ENCODE measurements around the gene TSPAN11. TPM values are rescaled to one million over a fixed set of nuclear protein-coding genes. Genes with fewer than 3 reads are reported as not detected.

The TSPAN11 gene
- polyA plus RNA-seq, 1 experiment: 0.37 TPM

- no peaks in the 10 kb centered on the region for H3K9me3 ChIP-seq (ENCODE audit: control insufficient read depth, insufficient read depth, low read length)
- no peak for DNase-seq (ENCODE audit: low read depth, low spot score)
- peaks cover 5% of the 10 kb centered on the region for H3K27me3 ChIP-seq (ENCODE audit: control insufficient read depth, insufficient read depth, low read length)
- TF ChIP-seq, protein P1, sequence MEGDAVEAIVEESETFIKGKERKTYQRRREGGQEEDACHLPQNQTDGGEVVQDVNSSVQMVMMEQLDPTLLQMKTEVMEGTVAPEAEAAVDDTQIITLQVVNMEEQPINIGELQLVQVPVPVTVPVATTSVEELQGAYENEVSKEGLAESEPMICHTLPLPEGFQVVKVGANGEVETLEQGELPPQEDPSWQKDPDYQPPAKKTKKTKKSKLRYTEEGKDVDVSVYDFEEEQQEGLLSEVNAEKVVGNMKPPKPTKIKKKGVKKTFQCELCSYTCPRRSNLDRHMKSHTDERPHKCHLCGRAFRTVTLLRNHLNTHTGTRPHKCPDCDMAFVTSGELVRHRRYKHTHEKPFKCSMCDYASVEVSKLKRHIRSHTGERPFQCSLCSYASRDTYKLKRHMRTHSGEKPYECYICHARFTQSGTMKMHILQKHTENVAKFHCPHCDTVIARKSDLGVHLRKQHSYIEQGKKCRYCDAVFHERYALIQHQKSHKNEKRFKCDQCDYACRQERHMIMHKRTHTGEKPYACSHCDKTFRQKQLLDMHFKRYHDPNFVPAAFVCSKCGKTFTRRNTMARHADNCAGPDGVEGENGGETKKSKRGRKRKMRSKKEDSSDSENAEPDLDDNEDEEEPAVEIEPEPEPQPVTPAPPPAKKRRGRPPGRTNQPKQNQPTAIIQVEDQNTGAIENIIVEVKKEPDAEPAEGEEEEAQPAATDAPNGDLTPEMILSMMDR (IDR thresholded peaks at IDR 0.05; ENCODE audit: low read depth, low read length): no peak
- no peak overlapping the region for H3K27ac ChIP-seq (ENCODE audit: low read depth, low read length)
- ChIA-PET CTCF (no interaction called here), POLR2A (no interaction called here)
- no peak overlapping the region for H3K4me3 ChIP-seq (ENCODE audit: low read depth, low read length)
Observed at GRCh38 chr12:30923057-30923456, 3.5 kb upstream of the TSPAN11 start.

GRCh38 chr12:30925607-30926242 is 823 bp upstream of the TSPAN11 start:
- TF ChIP-seq, protein P1 (IDR thresholded peaks at IDR 0.05; ENCODE audit: low read depth, low read length): no peak
- Histone ChIP-seq H3K9me3 (ENCODE audit: control insufficient read depth, insufficient read depth, low read length) (no peaks in the 10 kb centered on the region), H3K4me3 (ENCODE audit: low read depth, low read length) (peak overlapping the region; percentile 50), H3K27me3 (ENCODE audit: control insufficient read depth, insufficient read depth, low read length) (peaks cover 5% of the 10 kb centered on the region), H3K27ac (ENCODE audit: low read depth, low read length) (no peak overlapping the region)
- ChIA-PET POLR2A (no interaction called here), CTCF (interaction anchor here (1.2 kb wide), 1 partner anchor 60 kb away, joined by 5 read pairs; no protein-coding TSS in a partner anchor)
- no peak for DNase-seq (ENCODE audit: low read depth, low spot score)

DNA sequence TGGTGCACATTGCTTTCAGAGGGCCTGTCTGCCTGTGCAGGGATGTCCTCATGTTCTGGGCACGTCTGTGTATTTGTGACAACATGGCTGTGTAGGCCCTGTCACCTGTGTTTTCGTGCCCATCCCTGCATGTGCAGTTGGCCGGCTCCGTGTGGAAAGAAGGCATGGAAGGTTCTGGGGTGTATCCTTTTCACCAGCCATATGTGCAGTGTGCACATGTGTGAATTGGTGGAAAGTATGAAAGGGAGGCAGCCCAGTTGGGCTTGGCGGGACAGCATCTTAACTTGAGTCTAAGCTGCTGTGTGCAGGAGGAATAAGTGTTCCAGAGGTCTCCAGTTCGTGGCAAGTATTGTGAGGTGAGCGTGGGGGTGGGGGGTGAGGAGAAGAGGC is 669 bp downstream of the TSPAN11 start:
- DNase-seq (ENCODE audit: low read depth, low spot score): no peak
- Histone ChIP-seq H3K27me3 (ENCODE audit: control insufficient read depth, insufficient read depth, low read length) (peaks cover 7% of the 10 kb centered on the region), H3K9me3 (ENCODE audit: control insufficient read depth, insufficient read depth, low read length) (no peaks in the 10 kb centered on the region), H3K27ac (ENCODE audit: low read depth, low read length) (no peak overlapping the region), H3K4me3 (ENCODE audit: low read depth, low read length) (no peak overlapping the region; the same call in 1 of the 2 replicates)
- POLR2A ChIA-PET: no interaction called here
- TF ChIP-seq, protein P1 (IDR thresholded peaks at IDR 0.05; ENCODE audit: low read depth, low read length): no peak
- CTCF ChIA-PET: interaction anchor here (0.9 kb wide), 1 partner anchor 75 kb away, joined by 3 read pairs; no protein-coding TSS in a partner anchor

GRCh38 chr12:30928356-30929244 is 2.1 kb downstream of the TSPAN11 start:
- Histone ChIP-seq H3K27ac (ENCODE audit: low read depth, low read length) (no peak overlapping the region), H3K4me3 (ENCODE audit: low read depth, low read length) (no peak overlapping the region), H3K9me3 (ENCODE audit: control insufficient read depth, insufficient read depth, low read length) (no peaks in the 10 kb centered on the region), H3K27me3 (ENCODE audit: control insufficient read depth, insufficient read depth, low read length) (peaks cover 10% of the 10 kb centered on the region)
- TF ChIP-seq, protein P1 (IDR thresholded peaks at IDR 0.05; ENCODE audit: low read depth, low read length): no peak
- ChIA-PET POLR2A (no interaction called here), CTCF (no interaction called here)
- DNase-seq (ENCODE audit: low read depth, low spot score): no peak

DNA sequence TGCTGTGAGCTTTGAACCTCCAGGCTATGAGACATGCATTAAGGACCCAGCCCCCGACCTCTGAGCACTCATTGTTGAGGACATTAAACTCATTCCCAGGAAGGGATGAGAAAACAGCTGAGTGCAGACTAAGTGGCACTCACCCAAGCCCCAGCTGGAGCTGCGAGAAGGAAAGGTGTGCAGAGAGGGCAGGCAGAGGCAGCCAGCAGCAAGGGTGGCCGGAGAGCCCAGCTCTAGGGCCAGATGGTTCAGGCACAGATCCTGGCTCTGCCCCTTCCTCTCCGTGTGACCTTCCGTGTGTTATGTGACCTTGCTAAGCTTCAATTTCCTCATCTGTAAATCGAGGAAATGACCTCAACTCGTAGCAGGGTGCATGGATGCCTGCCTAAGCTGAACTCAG is 3.7 kb downstream of the TSPAN11 start:
- ChIA-PET POLR2A (no interaction called here), CTCF (no interaction called here)
- H3K4me3 ChIP-seq (ENCODE audit: low read depth, low read length): no peak overlapping the region
- no peaks in the 10 kb centered on the region for H3K9me3 ChIP-seq (ENCODE audit: control insufficient read depth, insufficient read depth, low read length)
- TF ChIP-seq, protein P1 (IDR thresholded peaks at IDR 0.05; ENCODE audit: low read depth, low read length): no peak
- H3K27ac ChIP-seq (ENCODE audit: low read depth, low read length): no peak overlapping the region
- peaks cover 8% of the 10 kb centered on the region for H3K27me3 ChIP-seq (ENCODE audit: control insufficient read depth, insufficient read depth, low read length)
- no peak for DNase-seq (ENCODE audit: low read depth, low spot score)
